NCI-H2029 (cell line): ENCODE measurements around the gene DNLZ.
A peak's percentile ranks its signal among the peaks of the same experiment; 100 is the strongest.
"Not testable (repeated sequence)": the region's sequence is repeated elsewhere in the genome, so short reads cannot be mapped to it uniquely, and the experiment has no call there.

Experiments
- DNase-seq: peaks from one replicate; lab custom pipeline; 2025; lab: John Stamatoyannopoulos, UW

The DNLZ gene

GRCh38 chr9:136331030-136331429 lies 32.5 kb downstream of the DNLZ start:
- no peak for DNase-seq

DNA sequence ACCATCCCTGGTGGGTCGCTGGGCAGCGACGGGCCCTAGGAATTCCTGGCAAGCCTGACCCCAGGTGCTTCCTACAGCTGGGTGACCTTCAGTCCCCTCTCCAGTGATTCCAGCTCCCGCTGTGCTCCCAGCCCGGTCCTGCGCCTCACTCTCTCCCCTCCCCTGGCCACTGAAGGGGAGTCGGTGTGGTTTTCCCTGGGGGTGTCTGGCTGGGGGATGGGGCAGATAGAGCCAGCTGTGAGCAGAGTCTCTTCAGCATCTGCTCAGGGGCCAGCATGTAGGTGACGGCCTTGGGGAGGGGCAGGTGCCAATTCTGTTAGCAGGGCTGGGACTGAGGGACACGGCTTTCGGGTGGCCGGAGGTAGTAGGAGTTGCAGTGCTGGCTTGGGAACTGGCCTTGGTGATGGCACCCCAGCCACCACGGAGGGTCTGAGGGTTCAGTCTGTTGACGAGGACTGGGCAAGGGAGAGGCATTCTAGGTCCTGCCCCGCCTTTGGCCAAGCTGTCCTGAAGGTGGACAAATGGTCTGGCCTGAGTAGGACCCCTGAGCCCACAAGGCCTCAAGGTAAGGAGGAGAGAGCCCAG lies 33.0 kb downstream of the DNLZ start:
- DNase-seq: no peak

DNA sequence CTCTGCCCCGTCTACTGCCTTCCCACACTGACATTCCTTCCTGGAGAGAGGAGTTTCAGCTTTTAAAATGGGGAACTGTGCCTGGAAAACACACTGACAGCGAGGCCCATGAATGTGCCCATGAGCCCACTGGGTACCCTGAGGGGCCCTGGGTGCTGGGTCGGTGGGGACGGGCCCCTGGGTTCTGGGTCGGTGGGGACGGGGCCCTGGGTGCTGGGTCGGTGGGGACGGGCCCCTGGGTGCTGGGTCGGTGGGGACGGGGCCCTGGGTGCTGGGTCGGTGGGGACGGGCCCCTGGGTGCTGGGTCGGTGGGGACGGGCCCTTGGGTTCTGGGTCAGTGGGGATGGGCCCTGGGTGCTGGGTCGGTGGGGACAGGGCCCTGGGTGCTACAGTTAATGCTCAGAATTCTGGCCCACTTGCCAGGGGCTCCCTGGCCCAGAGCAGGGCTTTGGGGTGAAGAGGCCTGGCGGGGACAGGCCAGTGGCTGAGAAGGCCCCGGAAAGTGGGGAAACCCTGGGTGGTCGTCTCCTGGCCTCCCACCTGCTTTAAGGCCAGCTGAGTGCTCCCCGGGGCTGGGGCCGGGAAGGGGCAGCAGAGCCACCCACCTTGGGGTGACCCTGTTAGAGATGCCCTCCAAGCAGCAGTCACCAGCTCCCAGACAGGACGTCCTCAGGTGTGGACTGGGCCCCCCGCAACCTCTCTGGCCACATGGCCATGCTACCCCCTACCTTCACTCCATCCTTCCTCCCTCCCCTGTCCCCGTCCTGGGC lies 33.7 kb downstream of the DNLZ start:
- no peak for DNase-seq

- DNase-seq: no peak
Measured at GRCh38 chr9:136329211-136329627, 34.3 kb downstream of the DNLZ start.

DNA sequence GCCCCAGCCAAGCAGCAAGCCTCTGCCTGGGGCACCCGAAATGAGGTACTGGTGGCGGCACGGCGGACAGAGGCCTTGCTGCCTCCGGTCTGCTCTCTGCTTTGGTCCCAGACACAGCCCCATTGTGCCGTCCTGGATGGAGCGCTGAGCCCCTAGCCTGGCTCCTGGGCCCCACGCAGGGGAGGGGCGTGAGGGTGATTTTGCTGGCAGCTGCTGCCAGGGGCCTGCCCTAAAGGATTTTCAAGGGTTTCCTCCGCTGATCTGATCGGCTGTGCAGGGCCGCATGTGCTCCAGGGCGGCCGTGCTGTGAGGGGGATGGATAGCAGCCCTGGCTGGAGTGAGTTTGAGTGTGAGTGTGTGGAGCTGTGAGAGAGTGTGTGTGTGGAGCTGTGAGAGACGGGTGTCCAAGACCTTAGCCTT lies 34.9 kb downstream of the DNLZ start:
- no peak for DNase-seq

- peak; percentile 25 for DNase-seq
Measured at GRCh38 chr9:136328011-136328621, 35.4 kb downstream of the DNLZ start.

- DNase-seq: no peak
Measured at GRCh38 chr9:136327304-136327974, 36.1 kb downstream of the DNLZ start, which contains the start of gene GPSM1. Gene GPSM1, plus strand, starts transcription at chr9:136327539. Its CDS starts 157 bp downstream, at chr9:136327696.

- DNase-seq: no peak
Measured at GRCh38 chr9:136326761-136327303, 36.7 kb downstream of the DNLZ start.

DNA sequence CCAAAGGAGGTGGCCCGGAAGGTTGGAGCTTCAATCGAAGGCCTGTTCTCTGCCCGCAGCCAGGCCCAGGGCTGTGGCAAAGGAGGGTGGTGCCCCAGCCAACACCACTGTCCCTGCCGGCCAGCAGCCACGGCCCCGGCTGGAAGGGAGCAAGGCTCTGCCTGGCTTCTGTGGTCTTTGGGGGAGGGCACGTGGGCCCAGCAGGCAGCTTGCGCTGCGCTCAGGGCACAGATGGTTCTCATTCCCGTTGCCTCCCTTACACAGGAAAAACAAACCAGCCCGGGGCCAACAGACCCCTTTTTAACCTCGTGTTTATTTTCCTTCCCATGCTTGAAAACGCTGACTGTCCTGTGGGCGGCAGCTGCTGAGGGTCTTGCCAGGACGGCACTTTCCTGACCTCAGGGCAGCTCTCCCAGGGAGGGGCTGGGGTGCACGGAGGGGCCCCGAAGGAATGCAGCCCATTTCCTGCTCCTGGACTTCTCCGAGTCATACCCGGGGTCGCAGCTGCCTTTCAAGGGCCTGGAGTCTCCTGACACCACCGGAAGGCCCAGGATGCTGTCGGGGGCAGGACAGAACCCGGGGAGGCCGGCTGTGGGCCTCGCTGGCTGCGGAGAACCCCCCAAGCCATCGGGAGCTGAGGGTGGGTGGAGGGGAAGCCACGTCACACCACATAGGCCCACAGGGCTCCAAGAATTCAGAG lies 37.3 kb downstream of the DNLZ start:
- no peak for DNase-seq

DNA sequence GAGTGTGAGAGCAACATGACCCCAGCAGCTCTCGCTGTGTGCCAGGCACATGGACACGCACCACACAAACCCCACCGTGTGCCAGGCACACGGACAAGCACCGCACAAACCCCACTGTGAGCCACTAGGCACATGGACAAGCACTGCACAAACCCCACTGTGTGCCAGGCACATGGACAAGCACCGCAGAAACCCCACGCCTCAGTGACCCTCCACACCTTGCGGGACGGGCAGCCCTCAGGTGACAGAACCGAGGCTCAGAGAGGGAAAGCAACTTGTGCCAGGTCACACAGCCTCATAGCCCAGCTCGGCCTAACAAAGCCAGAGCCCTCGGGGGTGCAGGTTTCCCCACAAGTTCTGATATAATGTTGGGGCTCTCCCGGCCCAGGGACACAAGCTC lies 38.2 kb downstream of the DNLZ start:
- DNase-seq: no peak

DNA sequence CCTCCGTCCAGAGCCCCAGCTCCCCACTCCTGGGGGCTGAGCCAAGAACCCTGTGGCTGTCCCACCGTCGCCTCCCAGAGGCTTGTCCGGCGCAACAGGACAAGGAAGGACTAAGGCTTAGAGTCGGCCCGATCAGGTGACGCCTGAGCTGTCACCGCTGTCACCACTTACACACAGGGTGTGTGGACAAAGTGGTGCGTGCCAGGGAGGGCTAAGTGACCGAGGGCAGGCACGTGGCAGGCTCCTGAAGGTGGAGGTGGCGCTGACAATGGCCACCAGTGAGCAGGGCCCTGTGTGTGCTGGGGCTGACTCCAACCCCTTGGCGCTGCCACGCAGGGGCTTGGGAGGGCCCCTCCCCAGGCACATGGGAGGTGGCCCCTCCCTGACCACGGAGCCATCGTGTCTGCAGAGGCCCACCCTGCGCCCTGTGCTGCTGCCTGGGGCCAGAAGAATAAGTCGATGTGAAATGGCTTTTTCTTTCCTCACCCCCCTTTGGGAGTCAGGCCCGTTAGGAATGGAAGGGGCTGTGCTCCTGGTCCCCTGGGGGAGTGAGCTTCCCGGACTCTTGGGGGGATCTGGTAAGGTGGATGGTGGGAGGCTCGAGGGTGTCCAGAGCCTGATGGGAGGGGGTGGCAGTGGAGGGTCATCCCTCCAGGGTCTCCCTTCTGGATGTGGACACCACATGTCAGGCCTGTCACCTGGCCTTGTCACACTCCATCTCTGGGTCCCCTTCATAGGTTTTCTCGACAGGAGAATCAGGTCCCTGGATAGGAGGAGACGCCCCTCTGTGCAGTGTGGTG lies 38.8 kb downstream of the DNLZ start:
- peak; percentile 69 for DNase-seq

DNA sequence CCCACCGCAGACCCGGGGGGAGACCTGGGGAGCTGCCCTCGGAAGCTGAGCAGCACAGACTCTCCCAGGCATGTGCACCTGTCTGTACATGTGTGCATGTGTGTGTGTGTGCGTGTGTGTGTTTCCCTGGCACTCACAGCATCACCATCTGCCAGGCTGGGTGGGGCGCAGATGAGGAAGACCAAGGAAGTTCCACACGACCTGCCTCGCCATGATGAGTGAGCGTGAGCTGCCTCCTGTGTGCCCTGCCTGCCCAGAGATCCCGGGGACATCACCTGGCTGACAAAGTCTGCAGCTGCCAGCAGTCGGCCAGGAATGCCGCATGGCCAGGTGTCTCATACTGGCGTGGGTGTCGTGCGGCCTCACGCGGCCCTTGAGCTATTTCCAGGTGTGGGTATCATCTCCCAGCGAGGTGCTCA lies 40.2 kb downstream of the DNLZ start:
- DNase-seq: no peak

DNA sequence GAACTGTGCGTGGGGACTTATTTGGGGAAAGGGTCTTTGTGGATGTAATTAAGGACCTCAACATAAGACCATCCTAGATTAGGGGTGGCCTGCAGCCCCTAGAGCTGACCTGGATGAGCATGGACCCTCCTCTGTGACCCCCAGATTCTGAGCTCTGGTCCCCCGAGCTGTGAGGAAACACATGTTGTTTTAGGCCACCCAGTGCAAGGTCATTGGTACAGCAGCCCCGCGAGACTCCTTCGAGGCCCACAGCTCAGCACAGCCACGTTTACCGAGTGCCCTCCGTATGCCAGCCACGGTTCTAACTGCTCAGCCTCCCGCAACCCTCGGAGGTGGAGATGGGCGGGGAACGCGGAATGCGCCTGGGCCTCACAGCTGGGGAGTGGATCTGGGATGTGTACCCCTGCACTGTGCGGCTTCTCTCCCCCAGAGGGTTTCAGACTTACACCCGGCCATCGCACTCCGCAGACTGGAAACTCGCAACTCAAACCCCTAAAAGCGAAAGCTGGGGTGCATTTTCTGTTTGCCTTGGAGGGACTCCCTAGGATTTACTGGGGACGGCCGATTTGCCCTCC lies 40.7 kb downstream of the DNLZ start:
- no peak for DNase-seq

DNA sequence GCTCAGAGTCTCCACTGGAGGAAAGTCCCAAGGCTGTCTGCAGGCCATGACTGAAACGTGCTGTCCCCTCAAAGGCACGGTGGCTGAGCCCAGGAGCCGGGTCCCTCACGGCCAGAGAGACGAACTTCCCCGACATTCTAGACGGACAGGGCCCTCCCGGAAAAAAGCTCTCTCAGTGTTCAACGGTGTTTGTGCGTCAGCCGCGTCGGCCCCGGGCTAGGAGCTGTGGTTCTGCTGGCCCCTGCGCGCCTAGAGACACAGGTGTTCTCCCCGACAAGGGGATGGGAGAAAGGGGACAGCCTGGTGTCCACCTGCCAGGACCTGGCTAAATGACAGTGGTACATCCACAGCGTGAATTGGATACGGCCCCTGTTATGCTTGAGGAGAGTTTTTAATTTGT lies 42.0 kb downstream of the DNLZ start:
- DNase-seq: no peak

DNA sequence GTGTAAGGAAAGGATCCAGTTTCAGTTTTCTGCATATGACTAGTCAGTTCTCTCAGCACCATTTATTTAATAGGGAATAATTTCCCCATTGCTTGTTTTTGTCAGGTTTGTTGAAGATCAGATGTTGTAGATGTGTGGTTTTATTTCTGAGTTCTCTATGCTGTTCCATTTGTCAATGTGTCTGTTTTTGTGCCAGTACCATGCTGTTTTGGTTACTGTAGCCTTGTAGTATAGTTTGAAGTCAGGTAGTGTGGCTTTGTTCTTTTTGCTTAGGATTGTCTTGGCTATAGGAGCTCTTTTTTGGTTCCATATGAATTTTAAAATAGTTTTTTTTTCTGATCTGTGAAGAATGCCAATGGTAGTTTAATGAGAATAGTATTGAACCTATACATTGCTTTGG lies 42.6 kb downstream of the DNLZ start:
- not testable (repeated sequence) for DNase-seq

GRCh38 chr9:136319955-136320354 lies 43.6 kb downstream of the DNLZ start:
- DNase-seq: not testable (repeated sequence)

- not testable (repeated sequence) for DNase-seq
Measured at GRCh38 chr9:136319244-136319643, 44.3 kb downstream of the DNLZ start.

DNA sequence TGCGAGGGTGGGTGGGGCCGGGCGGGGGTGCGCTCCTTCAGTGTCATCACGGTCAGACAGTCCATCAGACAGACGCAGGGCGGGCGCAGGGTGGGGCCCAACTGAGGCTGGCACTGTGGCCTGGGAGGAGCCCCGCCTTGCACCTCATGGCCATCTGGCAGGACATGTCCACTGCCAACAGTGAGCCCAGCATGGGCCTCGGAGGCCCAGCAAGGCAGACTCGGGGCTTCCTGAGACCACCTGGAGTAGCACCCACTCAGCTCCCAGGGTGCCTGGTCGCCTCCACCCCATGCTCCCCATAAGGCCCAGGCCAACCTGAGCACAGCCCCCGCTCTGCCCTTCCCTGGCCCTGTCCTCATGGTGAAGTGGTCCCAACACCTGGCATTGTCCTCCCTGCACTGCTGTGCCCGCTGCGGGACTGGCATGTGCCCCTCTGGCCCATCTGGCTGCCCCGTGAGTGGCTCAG lies 44.7 kb downstream of the DNLZ start:
- DNase-seq: no peak

DNA sequence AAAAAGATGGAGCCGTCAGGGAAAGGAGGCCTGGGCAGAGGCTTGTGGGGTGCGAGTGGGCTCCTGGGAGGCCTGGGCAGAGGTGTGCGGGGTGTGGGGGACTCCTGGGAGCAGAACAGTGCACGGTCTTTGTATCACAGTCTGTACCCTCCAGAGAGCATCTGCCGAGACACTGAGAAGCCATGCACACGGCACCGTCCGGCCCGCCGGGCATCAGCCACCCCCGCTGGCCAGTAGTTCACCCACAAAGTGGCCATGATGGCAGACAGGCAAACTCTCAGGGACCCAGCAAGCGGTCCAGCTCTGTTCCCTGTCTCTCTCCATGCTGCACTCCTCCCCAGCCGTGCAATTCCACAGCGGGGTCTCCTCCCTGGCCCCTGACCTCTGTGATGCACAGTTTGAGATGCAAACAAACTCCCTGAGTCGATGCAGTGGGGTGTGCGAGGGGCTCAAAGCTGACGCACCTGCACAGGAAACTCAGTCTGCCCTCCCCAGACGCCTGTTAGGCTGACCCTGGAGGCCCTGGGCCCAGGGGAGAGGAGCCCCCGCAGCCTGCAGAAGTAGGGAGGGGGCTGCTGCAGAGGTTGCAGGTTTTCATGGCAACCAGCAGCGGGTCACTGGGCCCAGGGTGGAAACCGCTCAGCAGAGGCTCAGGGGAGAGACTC lies 45.3 kb downstream of the DNLZ start:
- no peak for DNase-seq

DNA sequence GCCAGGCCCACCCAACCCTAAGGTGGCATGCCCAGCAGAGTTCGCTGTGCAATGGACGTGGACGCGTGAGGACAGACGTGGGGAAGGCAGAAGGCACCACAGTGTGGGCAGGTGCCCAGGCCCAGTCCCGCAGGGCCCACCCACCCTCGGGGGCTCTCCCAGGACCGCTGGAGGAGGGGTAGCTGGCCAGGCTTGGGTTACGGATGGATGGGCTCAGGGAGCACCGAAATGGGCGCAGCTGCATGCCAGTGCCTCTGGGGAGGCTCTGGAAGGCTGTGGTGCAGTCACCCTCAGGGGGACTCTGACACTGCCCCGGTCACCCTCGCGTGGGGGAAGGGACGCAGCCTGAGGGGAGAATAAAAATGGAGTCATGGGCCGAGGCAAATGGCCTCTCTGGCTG lies 45.8 kb downstream of the DNLZ start:
- no peak for DNase-seq
